Thoracic aorta endothelial cell (primary cell): ENCODE results near the gene RPS18. TPM values are rescaled to one million over a fixed set of nuclear protein-coding genes. Genes with fewer than 3 reads are reported as not detected.

ENCODE experiments used
- total RNA-seq: library from RNA; depleted of rRNA; stranded (reverse); fragments of >200 nt; gene quantifications from 2 replicates; pipeline ENCODE4 v1.2.3, GENCODE V29; 2012

The RPS18 gene
- total RNA-seq, result 2,291 and 2,418 TPM in 2 replicates

DNA sequence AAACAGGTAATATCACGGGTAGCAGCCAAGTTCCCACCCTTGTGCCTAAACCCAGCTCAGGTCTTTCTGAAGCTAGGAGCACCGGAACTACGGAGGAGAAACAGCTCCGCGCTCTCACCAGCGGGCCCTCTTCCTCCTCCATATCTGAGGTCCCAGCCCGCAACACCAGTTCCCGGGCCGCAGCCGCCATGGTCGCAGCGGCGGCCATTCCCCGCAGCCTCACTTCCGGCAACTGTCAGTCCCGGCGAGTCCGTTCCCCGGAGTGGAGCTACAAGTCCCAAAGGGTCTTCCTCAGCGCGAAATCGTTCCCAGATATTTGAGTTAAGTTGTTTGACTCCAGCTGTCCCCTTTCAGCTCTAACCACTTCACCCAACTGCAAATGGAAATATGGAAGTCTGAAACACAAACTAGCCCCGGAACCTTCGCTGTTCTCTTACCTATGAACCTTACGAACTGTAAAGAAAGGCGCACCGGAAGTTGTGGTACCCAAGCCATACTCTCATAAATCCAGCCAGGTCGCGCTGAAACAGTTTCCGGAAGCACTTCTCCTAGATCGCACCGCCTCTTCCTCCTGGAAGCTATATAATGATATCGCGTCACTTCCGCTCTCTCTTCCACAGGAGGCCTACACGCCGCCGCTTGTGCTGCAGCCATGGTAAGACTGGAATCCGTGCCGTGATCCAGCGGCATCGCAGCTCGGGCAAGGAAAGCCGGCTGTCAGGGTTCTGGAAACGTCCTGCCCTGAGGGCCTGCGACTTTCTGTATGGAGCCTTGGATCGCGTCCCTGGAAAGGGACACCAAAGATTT lies at the start of gene RPS18, which contains the start of gene VPS52:
Gene RPS18, plus strand, starts transcription at position 608 of the 807 bp plus-strand sequence. Its CDS starts 45 bp downstream, at position 653.
Gene VPS52, minus strand, starts transcription at position 409 of the 807 bp plus-strand sequence. Its CDS starts 201 bp downstream, at position 208.

GRCh38 chr6:33276864-33277662 lies 5.2 kb downstream of the RPS18 start, which contains the start of gene B3GALT4:
B3GALT4 (plus strand) TSS chr6:33277123; CDS start chr6:33277420, 297 bp downstream.

DNA sequence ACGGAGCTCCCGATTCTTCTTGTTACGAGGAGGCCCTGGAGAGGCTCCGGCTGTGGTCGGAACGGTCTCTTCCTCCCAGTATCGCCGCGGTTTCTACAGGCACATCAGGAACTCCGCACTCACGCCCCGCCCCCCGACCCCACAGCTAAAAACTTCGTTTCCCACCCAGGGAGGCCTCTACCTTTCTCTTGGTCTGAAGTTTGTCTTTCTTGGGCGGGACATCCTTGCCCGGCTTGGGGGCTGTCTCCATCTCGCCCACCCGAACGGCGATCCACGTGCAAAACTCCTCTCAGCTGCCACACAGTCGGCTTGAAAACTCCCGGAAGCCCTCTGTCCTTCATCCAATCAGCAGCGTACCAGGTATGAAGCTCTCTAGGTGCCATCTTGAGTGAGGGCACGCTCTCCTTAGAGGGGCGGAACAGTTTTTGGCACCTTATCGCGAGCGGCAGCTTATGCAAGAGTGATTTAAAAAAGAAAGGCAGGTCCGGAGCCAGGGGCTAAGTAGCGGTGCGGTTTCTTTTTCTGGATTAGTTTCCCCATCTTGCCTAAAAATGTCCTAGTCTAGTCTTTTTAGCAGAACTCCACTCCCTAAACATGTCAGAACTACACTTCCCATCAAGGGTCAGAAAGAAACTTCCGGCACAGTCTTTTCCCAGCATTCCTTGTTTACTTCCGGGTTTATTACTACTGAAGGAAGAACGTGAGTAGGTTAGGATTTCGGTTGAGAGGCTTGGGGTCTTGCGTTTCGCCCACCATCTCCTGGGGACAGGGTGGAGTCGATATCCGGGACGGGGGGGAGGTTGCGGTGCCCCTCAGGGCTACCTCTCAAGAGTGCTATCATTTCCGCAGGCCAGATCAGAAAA lies 17.3 kb downstream of the RPS18 start, which contains the start of the genes PFDN6 and WDR46:
Gene PFDN6, plus strand, starts transcription at position 681 of the 863 bp plus-strand sequence. CDS start 256 bp downstream, outside the sequence.
Gene WDR46, minus strand, starts transcription at position 319 of the 863 bp plus-strand sequence. Its CDS starts 69 bp downstream, at position 250.

GRCh38 chr6:33298773-33299236 lies 26.9 kb downstream of the RPS18 start, which contains the start of gene RGL2:
RGL2 (minus strand) TSS chr6:33298942; CDS start chr6:33298610, 332 bp downstream.

DNA sequence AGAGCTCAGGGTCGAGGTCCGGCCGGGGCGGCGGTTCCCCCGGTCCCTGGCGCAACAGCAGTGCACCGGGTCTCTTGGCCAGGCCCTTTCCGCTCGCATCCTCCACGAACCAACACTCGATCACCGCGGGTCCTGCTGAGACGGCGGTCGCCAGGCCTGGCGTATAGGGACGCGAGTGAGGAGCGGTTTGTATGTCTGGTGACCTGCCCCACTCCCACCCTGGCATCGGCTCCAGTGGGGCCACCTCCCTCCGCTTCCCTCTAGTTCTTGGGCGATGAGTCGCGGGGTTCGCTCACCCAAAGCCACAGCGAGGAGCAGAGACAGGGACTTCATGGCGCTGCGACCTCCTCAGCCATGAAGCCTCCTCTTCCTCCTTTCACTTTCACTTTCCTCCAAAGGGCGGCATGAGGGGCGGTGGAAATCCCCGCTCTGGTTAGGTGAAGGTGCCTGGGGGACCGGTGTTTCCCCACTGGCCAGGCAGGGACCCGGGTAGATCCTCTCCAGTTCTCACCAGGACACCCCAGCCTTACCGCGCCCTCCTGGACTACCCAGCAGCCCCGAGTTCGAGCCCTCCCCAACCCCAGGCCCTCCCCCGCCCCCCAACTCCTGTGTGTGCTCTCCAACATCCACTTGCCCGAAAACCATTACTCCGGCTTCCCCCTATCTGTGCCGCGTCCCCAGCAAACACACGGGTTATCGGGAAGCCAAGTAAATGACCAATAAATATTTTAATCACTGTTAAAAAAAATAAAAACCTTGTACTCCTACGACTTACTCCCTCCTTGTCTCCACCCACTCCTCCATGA lies 42.0 kb downstream of the RPS18 start, which contains the start of gene TAPBP:
Gene TAPBP, minus strand, starts transcription at position 370 of the 806 bp plus-strand sequence. Its CDS starts 37 bp downstream, at position 333.

DNA sequence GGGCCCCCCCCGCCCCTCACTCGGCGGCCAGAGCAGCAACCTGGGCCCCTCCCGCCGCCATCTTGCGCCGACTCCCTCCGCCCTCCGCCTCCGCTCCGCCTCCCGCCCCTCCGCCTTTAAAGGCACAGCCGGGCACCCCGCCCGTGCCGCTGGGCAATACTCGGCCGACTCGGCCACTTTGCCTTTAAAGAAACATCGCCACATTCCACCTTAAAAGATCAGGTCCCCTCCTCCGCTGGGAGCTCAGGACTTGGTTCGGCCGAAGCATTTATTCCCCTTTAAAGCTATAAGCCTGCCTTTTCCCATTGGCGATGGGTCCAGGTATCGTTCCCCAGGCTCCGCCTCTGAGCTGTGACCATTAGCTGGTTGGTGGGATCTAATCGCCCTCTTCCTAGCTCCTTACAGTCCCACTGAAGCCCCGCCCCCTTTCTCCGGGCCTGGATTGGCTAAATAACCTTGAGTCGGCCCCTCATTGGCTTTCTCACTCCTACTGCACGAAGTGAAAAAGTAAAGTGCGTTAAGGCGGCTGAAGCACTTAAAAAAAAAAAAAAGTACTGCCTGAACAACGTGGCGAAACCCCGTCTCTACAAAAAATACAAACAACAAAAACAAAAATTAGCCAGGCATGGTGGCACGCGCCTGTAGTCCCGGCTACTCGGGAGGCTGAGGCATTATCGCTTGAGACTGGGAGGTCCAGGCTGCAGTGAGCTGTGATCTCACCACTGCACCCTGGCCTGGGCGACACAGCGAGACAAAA lies 46.0 kb downstream of the RPS18 start, which contains the start of gene ZBTB22:
Gene ZBTB22, minus strand, starts transcription at position 76 of the 757 bp plus-strand sequence. CDS start 828 bp downstream, outside the sequence.

Other genes with a start within 250 kb of the RPS18 start
- gene HLA-DPA1, start 198.4 kb upstream of the RPS18 start, total RNA-seq, result 5.2 and 16.8 TPM in 2 replicates
- 14.5 and 20.8 TPM in 2 replicates for gene HLA-DPB1, start 196.1 kb upstream of the RPS18 start, total RNA-seq
- 0.13 and 0.29 TPM in 2 replicates for gene COL11A2, start 79.6 kb upstream of the RPS18 start, total RNA-seq
- 13.3 and 17.5 TPM in 2 replicates for gene RXRB, start 71.4 kb upstream of the RPS18 start, total RNA-seq
- gene SLC39A7, start 71.2 kb upstream of the RPS18 start, total RNA-seq, result 59.4 and 73.3 TPM in 2 replicates
- 3.1 and 4.8 TPM in 2 replicates for gene HSD17B8, start 67.4 kb upstream of the RPS18 start, total RNA-seq
- 14.1 and 18.1 TPM in 2 replicates for gene RING1, start 63.6 kb upstream of the RPS18 start, total RNA-seq
- gene VPS52, start 199 bp upstream of the RPS18 start, total RNA-seq, result 35.5 and 39.2 TPM in 2 replicates
- 1.2 and 2.4 TPM in 2 replicates for gene B3GALT4, start 5.0 kb downstream of the RPS18 start, total RNA-seq
- 74.2 and 89.2 TPM in 2 replicates for gene WDR46, start 17.2 kb downstream of the RPS18 start, total RNA-seq
- gene PFDN6, start 17.5 kb downstream of the RPS18 start, total RNA-seq, result 31.6 and 36.2 TPM in 2 replicates
- 40.0 and 42.2 TPM in 2 replicates for gene RGL2, start 26.9 kb downstream of the RPS18 start, total RNA-seq
- gene TAPBP, start 42.0 kb downstream of the RPS18 start, total RNA-seq, result 64.1 and 90.7 TPM in 2 replicates
- gene ZBTB22, start 45.7 kb downstream of the RPS18 start, total RNA-seq, result 6.0 and 6.7 TPM in 2 replicates
- gene DAXX, start 50.9 kb downstream of the RPS18 start, total RNA-seq, result 51.2 and 51.4 TPM in 2 replicates
- gene KIFC1, start 119.7 kb downstream of the RPS18 start, total RNA-seq, result 48.7 and 75.7 TPM in 2 replicates
- gene PHF1, start 138.9 kb downstream of the RPS18 start, total RNA-seq, result 11.7 and 13.9 TPM in 2 replicates
- 67.6 and 73.9 TPM in 2 replicates for gene CUTA, start 146.0 kb downstream of the RPS18 start, total RNA-seq
- gene SYNGAP1, start 148.0 kb downstream of the RPS18 start, total RNA-seq, result 3.5 and 6.7 TPM in 2 replicates
- gene ZBTB9, start 182.5 kb downstream of the RPS18 start, total RNA-seq, result 4.5 and 5.3 TPM in 2 replicates